Neuron (in vitro differentiated cells): ENCODE results near the gene TSKU.
"Not testable (repeated sequence)": the region's sequence is repeated elsewhere in the genome, so short reads cannot be mapped to it uniquely, and the experiment has no call there.

Experiments used
- H2AFZ ChIP-seq: one replicate; pipeline ENCODE4 v1.6.1; 2013; ENCODE audit warnings: low read depth, mild to moderate bottlenecking, inconsistent platforms, low read length, moderate library complexity
- H3K27me3 ChIP-seq: one replicate; pipeline ENCODE4 v1.6.1; 2013; ENCODE audit warnings: low read length; ENCODE audit not compliant: insufficient read depth
- H3K36me3 ChIP-seq: one replicate; pipeline ENCODE4 v1.6.1; 2013; ENCODE audit warnings: low read length; ENCODE audit not compliant: insufficient read depth
- H3K4me1 ChIP-seq: one replicate; pipeline ENCODE4 v1.6.1; 2013; ENCODE audit warnings: low read length; ENCODE audit not compliant: insufficient read depth
- H3K4me3 ChIP-seq: 2 replicates; pipeline ENCODE4 v1.5.1; 2013; ENCODE audit warnings: mild to moderate bottlenecking, low read length, moderate library complexity
- H3K9me3 ChIP-seq: one replicate; pipeline ENCODE4 v1.6.1; 2013; ENCODE audit warnings: low read length

The TSKU gene

GRCh38 chr11:76807206-76807875 lies 24.2 kb downstream of the TSKU start:
- H3K27me3 ChIP-seq = no peaks in the 10 kb centered on the region
- no peak overlapping the region for H3K4me3 ChIP-seq
- no peaks in the 10 kb centered on the region for H3K36me3 ChIP-seq
- H3K9me3 ChIP-seq = no peaks in the 10 kb centered on the region
- H3K4me1 ChIP-seq = peaks cover 8% of the 10 kb centered on the region
- no peak overlapping the region for H2AFZ ChIP-seq

- H3K4me3 ChIP-seq = no peak overlapping the region
- no peak overlapping the region for H2AFZ ChIP-seq
- no peaks in the 10 kb centered on the region for H3K27me3 ChIP-seq
- no peaks in the 10 kb centered on the region for H3K9me3 ChIP-seq
- peaks cover 8% of the 10 kb centered on the region for H3K4me1 ChIP-seq
- H3K36me3 ChIP-seq = no peaks in the 10 kb centered on the region
Observed at GRCh38 chr11:76808171-76808570, 25.0 kb downstream of the TSKU start.

GRCh38 chr11:76808996-76809395 lies 25.8 kb downstream of the TSKU start:
- Histone ChIP-seq H2AFZ (no peak overlapping the region), H3K9me3 (no peaks in the 10 kb centered on the region), H3K4me1 (peaks cover 8% of the 10 kb centered on the region), H3K36me3 (no peaks in the 10 kb centered on the region), H3K4me3 (no peak overlapping the region), H3K27me3 (no peaks in the 10 kb centered on the region)

DNA sequence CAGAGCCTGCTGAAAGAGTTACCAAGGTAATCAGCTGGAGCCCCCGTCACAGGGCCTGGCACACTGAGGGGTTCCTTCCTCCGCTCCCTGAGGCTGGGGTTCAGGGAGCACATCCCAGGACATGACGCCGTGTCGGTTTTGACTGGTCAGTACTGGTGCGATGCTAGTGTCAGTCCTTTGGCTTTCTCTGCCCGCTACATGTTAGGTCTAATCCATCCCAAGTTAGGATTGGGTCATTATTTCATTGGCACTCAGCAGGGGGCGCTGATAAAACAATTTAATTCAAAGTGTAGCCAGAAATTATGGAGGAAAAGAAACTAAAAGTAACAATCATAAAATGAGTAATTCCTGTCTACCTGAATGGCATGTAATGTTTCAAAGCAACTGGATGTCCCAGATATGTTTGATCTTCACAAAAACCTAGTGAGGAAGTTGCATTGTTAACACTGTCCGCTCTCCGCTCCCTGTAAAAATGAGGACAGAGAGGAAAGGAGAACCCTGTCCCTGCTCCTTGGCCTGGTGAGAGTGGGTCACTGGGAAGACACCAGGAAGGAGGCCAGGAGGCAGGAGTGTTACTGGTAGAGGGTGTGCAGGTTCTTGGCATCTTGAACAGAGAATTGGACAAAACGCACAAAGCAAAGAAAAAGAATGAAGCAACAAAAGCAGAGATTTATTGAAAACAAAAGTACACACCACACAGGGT lies 27.1 kb downstream of the TSKU start:
- Histone ChIP-seq H3K4me1 (peaks cover 8% of the 10 kb centered on the region), H3K27me3 (no peaks in the 10 kb centered on the region), H3K9me3 (peaks cover 3% of the 10 kb centered on the region), H3K36me3 (no peaks in the 10 kb centered on the region), H3K4me3 (no peak overlapping the region), H2AFZ (no peak overlapping the region)

GRCh38 chr11:76811259-76811658 lies 28.1 kb downstream of the TSKU start:
- H3K9me3 ChIP-seq = peaks cover 3% of the 10 kb centered on the region
- no peak overlapping the region for H2AFZ ChIP-seq
- H3K4me3 ChIP-seq = no peak overlapping the region
- H3K36me3 ChIP-seq = no peaks in the 10 kb centered on the region
- H3K27me3 ChIP-seq = no peaks in the 10 kb centered on the region
- H3K4me1 ChIP-seq = peaks cover 8% of the 10 kb centered on the region

DNA sequence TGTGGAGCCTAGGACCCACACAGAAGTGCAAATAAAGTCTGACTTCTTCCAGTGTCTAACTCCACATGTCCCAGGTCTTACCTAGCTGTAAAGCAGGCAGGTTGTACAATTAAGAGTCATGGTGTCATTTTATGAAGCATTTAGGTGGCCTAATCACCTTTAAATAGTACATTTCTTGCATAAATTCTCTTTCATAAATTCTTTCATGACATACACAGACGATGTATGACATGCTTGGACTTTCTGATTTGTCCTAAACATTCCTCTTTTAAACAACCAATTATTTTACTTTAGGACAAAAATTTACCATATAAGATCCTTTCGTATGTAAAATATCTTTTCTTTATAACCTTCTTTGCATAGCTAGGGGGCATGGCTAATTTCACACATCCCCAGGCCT lies 31.3 kb downstream of the TSKU start:
- Histone ChIP-seq H3K36me3 (no peaks in the 10 kb centered on the region), H2AFZ (no peak overlapping the region), H3K9me3 (peaks cover 3% of the 10 kb centered on the region), H3K27me3 (no peaks in the 10 kb centered on the region), H3K4me1 (no peaks in the 10 kb centered on the region), H3K4me3 (no peak overlapping the region)

GRCh38 chr11:76815678-76816077 lies 32.5 kb downstream of the TSKU start:
- not testable (repeated sequence) for H3K9me3 ChIP-seq, H3K4me3 ChIP-seq, H3K4me1 ChIP-seq, H2AFZ ChIP-seq, H3K27me3 ChIP-seq, H3K36me3 ChIP-seq

- no peak overlapping the region for H2AFZ ChIP-seq
- H3K27me3 ChIP-seq = no peaks in the 10 kb centered on the region
- no peaks in the 10 kb centered on the region for H3K36me3 ChIP-seq
- H3K9me3 ChIP-seq = peaks cover 3% of the 10 kb centered on the region
- no peak overlapping the region for H3K4me3 ChIP-seq
- H3K4me1 ChIP-seq = no peaks in the 10 kb centered on the region
Observed at GRCh38 chr11:76820184-76820566, 37.0 kb downstream of the TSKU start.

DNA sequence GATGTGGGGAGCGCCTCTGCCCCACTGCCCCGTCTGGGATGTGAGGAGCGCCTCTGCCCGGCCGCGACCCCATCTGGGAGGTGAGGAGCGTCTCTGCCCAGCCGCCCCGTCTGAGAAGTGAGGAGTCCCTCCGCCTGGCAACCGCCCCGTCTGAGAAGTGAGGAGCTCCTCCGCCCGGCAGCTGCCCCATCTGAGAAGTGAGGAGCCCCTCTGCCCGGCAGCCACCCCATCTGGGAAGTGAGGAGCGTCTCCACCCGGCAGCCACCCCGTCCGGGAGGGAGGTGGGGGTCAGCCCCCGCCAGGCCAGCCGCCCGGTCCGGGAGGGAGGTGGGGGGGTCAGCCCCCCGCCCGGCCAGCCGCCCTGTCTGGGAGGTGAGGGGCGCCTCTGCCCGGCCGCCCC lies 38.2 kb downstream of the TSKU start:
- H2AFZ ChIP-seq, H3K27me3 ChIP-seq, H3K36me3 ChIP-seq, H3K9me3 ChIP-seq, H3K4me3 ChIP-seq, H3K4me1 ChIP-seq: not testable (repeated sequence)

DNA sequence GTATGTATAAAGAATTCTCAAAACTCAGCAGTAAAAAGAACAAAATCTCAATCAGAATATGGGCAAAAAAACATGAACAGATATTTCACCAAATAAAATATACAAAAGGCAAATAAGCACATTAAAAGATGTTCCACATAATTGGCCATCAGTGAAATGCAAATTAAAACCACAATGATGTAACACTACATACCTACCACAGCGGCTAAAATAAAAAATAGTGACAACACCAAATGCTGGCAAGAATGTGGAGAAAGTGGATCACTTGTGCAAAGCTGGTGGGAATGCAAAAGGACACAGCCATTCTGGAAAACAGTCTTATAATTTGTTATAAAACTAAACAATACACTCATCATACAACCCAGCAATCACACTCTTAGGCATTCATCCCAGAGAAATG lies 39.2 kb downstream of the TSKU start:
- H3K4me3 ChIP-seq = no peak overlapping the region
- peaks cover 3% of the 10 kb centered on the region for H3K9me3 ChIP-seq
- no peaks in the 10 kb centered on the region for H3K27me3 ChIP-seq
- H3K4me1 ChIP-seq = no peaks in the 10 kb centered on the region
- H3K36me3 ChIP-seq = no peaks in the 10 kb centered on the region
- no peak overlapping the region for H2AFZ ChIP-seq

GRCh38 chr11:76823481-76824028 lies 40.4 kb downstream of the TSKU start:
- Histone ChIP-seq H3K27me3 (no peaks in the 10 kb centered on the region), H3K9me3 (peaks cover 3% of the 10 kb centered on the region), H3K36me3 (no peaks in the 10 kb centered on the region), H3K4me3 (no peak overlapping the region), H2AFZ (no peak overlapping the region), H3K4me1 (no peaks in the 10 kb centered on the region)

DNA sequence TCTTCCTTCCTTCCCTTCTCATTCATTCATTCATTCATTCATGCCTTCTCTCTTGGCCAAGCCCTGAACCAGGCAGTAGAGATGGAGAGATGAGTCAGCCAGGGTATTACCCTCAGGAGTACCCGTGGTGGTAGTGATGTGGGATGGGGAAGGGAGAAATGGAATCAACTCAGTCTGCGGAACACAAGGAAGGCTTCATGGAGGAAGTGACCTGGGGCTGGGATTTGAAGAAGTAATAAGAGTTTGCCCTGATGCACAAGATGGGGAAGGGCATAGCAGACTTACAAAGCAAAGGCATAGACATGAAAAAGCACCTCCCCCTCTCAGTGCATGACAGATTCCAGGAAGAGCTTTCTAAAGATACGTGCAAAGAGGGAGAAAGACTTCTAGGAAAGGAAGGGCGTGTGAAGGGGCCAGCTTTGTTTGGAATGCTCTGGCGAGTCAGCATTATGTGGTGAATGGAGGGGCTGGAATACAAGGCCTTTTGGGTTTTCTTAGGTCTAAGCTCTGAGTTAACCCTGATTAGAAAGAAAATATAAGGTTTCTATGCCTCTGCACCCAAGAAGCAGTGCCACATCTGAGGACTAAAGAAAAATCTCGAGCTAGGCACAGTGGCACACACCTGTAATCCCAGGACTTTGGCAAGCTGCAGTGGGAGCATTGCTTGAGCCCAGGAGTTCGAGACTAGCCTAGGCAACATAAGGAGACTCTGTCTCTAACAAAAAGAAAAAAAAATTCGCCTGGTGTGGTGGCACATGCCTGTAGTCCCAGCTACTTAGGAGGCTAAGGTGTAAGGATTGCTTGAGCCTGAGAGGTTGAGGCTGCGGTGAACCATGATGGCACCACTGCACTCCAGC lies 41.2 kb downstream of the TSKU start:
- no peaks in the 10 kb centered on the region for H3K27me3 ChIP-seq
- no peaks in the 10 kb centered on the region for H3K4me1 ChIP-seq
- peaks cover 3% of the 10 kb centered on the region for H3K9me3 ChIP-seq
- H2AFZ ChIP-seq = no peak overlapping the region
- no peaks in the 10 kb centered on the region for H3K36me3 ChIP-seq
- no peak overlapping the region for H3K4me3 ChIP-seq
